Choroid plexus epithelial cell (primary cell): ENCODE measurements around the gene CA7.
A peak's percentile ranks its signal among the peaks of the same experiment; 100 is the strongest.

ENCODE experiments used
- DNase-seq: peaks from one replicate; pipeline ENCODE4 v3.0.0-alpha.2; 2010; ENCODE audit warnings: low read depth
- H3K4me3 ChIP-seq: 2 replicates; pipeline ENCODE4 v1.5.1; 2011; ENCODE audit warnings: low read depth, mild to moderate bottlenecking, control low read depth, low read length, moderate library complexity
- CTCF ChIP-seq: conservative IDR thresholded peaks from 2 replicates; pipeline ENCODE4 v1.5.1; 2011; ENCODE audit warnings: low read depth, mild to moderate bottlenecking, control low read depth, inconsistent platforms, low read length, moderate library complexity

Gene CA7

GRCh38 chr16:66899945-66900710, 55.9 kb downstream of the CA7 start:
- TF ChIP-seq CTCF: no peak
- H3K4me3 ChIP-seq: no peak overlapping the region
- DNase-seq: peak; percentile 71

GRCh38 chr16:66900721-66901441, 56.7 kb downstream of the CA7 start:
- no peak for DNase-seq
- no peak overlapping the region for H3K4me3 ChIP-seq
- TF ChIP-seq CTCF: no peak

- DNase-seq: no peak
- TF ChIP-seq CTCF: no peak
- no peak overlapping the region for H3K4me3 ChIP-seq
These were observed 57.4 kb downstream of the CA7 start for GRCh38 chr16:66901626-66902025.

- no peak overlapping the region for H3K4me3 ChIP-seq
- DNase-seq: no peak
- TF ChIP-seq CTCF: no peak
These were observed 58.7 kb downstream of the CA7 start for GRCh38 chr16:66902648-66903543.
